B cell (primary cell): ENCODE results near the gene PALLD. TPM values are rescaled to one million over a fixed set of nuclear protein-coding genes. Genes with fewer than 3 reads are reported as not detected.

Source experiments
- ATAC-seq: fragments of 200-7000 bp; cut with Tn5 transposase; one replicate; pipeline ENCODE4 v1.10.0; 2021; ENCODE audit warnings: low read depth, mild to moderate bottlenecking, moderate number of reproducible peaks, moderate library complexity
- CTCF ChIA-PET: fragments of 350-600 bp; sonication (Branson Sonifier 250); formaldehyde crosslinking; loops from one replicate; lab custom pipeline; 2021; ENCODE audit warnings: antibody characterized with exemption, inconsistent platforms; lab: Charles Lee
- POLR2A ChIA-PET: fragments of 350-600 bp; sonication (Branson Sonifier 250); formaldehyde crosslinking; loops from one replicate; lab custom pipeline; 2021; ENCODE audit warnings: antibody characterized with exemption; lab: Charles Lee
- DNase-seq: peaks from one replicate; pipeline ENCODE4 v3.0.0; 2013
- H2AFZ ChIP-seq: 2 replicates; pipeline ENCODE4 v1.6.1; 2012; ENCODE audit warnings: mild to moderate bottlenecking, low read depth, low read length; ENCODE audit not compliant: insufficient read depth, poor library complexity, severe bottlenecking
- H3K27ac ChIP-seq, 2 donors: 1 replicate in 1 of 2; 2 replicates in 1 of 2; pipeline ENCODE4 v1.5.1; 2012 to 2013; ENCODE audit warnings: low read length in 2 of 2, mild to moderate bottlenecking in 2 of 2, moderate library complexity in 1 of 2
- H3K27me3 ChIP-seq, 4 experiments: fragments of 200-600 bp in 1 of 4; sonication (generic) in 1 of 4; replicated peaks in 1 of 4; 1 replicate in 2 of 4; 2 replicates in 2 of 4; pipeline versions ENCODE4 v1.6.1 to v1.7.0; 2013 to 2016; ENCODE audit warnings: low read length in 3 of 4, mild to moderate bottlenecking in 2 of 4, mixed read lengths in 1 of 4, moderate library complexity in 1 of 4; ENCODE audit not compliant: insufficient read depth in 4 of 4, control insufficient read depth in 3 of 4; ENCODE audit errors: control extremely low read depth in 1 of 4
- H3K36me3 ChIP-seq, 2 experiments: replicated peaks in 1 of 2; 1 replicate in 1 of 2; 2 replicates in 1 of 2; pipeline versions ENCODE4 v1.6.1 to v1.7.1; 2013; ENCODE audit warnings: low read length in 1 of 2; ENCODE audit not compliant: insufficient read depth in 2 of 2, control insufficient read depth in 1 of 2; ENCODE audit errors: control extremely low read depth in 1 of 2, extremely low read depth in 1 of 2
- H3K4me1 ChIP-seq, 2 donors: fragments of 200-600 bp in 1 of 2; sonication (generic) in 1 of 2; 1 replicate in 1 of 2; 2 replicates in 1 of 2; pipeline versions ENCODE4 v1.5.1 to v1.6.1; 2013 to 2017; ENCODE audit warnings: low read length in 2 of 2; ENCODE audit not compliant: control insufficient read depth in 2 of 2, insufficient read depth in 2 of 2
- H3K4me2 ChIP-seq: replicated peaks from 2 replicates; pipeline ENCODE3; 2012; ENCODE audit warnings: mild to moderate bottlenecking, low read depth, low read length; ENCODE audit not compliant: poor library complexity, severe bottlenecking
- H3K4me3 ChIP-seq, 5 experiments: fragments of 200-600 bp in 1 of 5; sonication (generic) in 1 of 5; 1 replicate in 3 of 5; 2 replicates in 2 of 5; pipeline versions ENCODE4 v1.5.1 to v1.7.0; 2011 to 2016; ENCODE audit warnings: low read length in 4 of 5, mild to moderate bottlenecking in 4 of 5, low read depth in 2 of 5, control low read depth in 1 of 5, moderate library complexity in 1 of 5; ENCODE audit not compliant: insufficient read depth in 1 of 5; ENCODE audit errors: control extremely low read depth in 1 of 5, extremely low read depth in 1 of 5
- H3K79me2 ChIP-seq: fragments of 200-600 bp; sonication (generic); one replicate; pipeline ENCODE4 v1.6.0; 2016; ENCODE audit warnings: low read length; ENCODE audit not compliant: control insufficient read depth, insufficient read depth
- H3K9ac ChIP-seq: fragments of 200-600 bp; sonication (generic); 2 replicates; pipeline ENCODE4 v1.6.1; 2017; ENCODE audit warnings: mild to moderate bottlenecking, low read length, moderate library complexity
- H3K9me3 ChIP-seq, 3 donors: one replicate each; pipeline versions ENCODE4 v1.6.1 to v1.7.1; 2013; ENCODE audit warnings: low read length in 2 of 3; ENCODE audit not compliant: control insufficient read depth in 2 of 3, insufficient read depth in 1 of 3; ENCODE audit errors: control extremely low read depth in 1 of 3
- H4K20me1 ChIP-seq: 2 replicates; pipeline ENCODE4 v1.6.0; 2012; ENCODE audit warnings: mild to moderate bottlenecking, low read length; ENCODE audit not compliant: insufficient read depth, control insufficient read depth, poor library complexity, severe bottlenecking
- H3K27ac Mint-ChIP-seq: one replicate; pipeline ENCODE4 v1.8.0; 2021; ENCODE audit warnings: mixed read lengths
- H3K27me3 Mint-ChIP-seq: one replicate; pipeline ENCODE4 v1.8.0; 2021; ENCODE audit warnings: mixed read lengths
- H3K4me1 Mint-ChIP-seq: one replicate; pipeline ENCODE4 v1.8.0; 2021; ENCODE audit warnings: mixed read lengths
- H3K4me3 Mint-ChIP-seq: one replicate; pipeline ENCODE4 v1.8.0; 2021; ENCODE audit warnings: mixed read lengths
- H3K9me3 Mint-ChIP-seq: one replicate; pipeline ENCODE4 v1.8.0; 2022; ENCODE audit warnings: mixed read lengths; ENCODE audit not compliant: insufficient read depth
- EZH2 ChIP-seq: IDR thresholded peaks from 2 replicates; pipeline ENCODE4 v1.6.1; 2012; ENCODE audit warnings: borderline replicate concordance, low read depth, mild to moderate bottlenecking, moderate library complexity, low read length; ENCODE audit not compliant: insufficient read depth, poor library complexity, severe bottlenecking
- WGBS: methylation state at CpG from one replicate; pipeline ENCODE4 v1.1.5; 2013; ENCODE audit warnings: missing lambda C conversion rate; ENCODE audit not compliant: insufficient coverage; 5-methylcytosine and 5-hydroxymethylcytosine counted together
- intact Hi-C: fragments of 100-400 bp; cut with micrococcal nuclease; formaldehyde crosslinking; loops from one replicate; pipeline ENCODE4 v1.10.0; 2022
- polyA plus RNA-seq: library from polyadenylated mRNA; depleted of rRNA; stranded (reverse); fragments of >200 nt; gene quantifications from 2 replicates; pipeline ENCODE4 v1.2.3, GENCODE V29; 2012
- total RNA-seq, 2 donors: library from RNA; stranded (reverse); fragments of 120-200 nt in 1 of 2; gene quantifications; 1 replicate in 1 of 2; 2 replicates in 1 of 2; pipeline versions ENCODE4 v1.2.3 to v1.2.4, GENCODE V29; 2013 to 2022
- TF ChIP-seq, protein P1 (sequence below): fragments of 200-600 bp; IDR thresholded peaks from one replicate; pipeline ENCODE4 v1.8.0; 2022; ENCODE audit warnings: antibody characterized with exemption, mild to moderate bottlenecking

PALLD gene
- total and polyA plus RNA-seq, 2 donors (not counting 1 experiment from before 2014, with no cell fraction given) = 0.63 to 0.71 TPM

DNA sequence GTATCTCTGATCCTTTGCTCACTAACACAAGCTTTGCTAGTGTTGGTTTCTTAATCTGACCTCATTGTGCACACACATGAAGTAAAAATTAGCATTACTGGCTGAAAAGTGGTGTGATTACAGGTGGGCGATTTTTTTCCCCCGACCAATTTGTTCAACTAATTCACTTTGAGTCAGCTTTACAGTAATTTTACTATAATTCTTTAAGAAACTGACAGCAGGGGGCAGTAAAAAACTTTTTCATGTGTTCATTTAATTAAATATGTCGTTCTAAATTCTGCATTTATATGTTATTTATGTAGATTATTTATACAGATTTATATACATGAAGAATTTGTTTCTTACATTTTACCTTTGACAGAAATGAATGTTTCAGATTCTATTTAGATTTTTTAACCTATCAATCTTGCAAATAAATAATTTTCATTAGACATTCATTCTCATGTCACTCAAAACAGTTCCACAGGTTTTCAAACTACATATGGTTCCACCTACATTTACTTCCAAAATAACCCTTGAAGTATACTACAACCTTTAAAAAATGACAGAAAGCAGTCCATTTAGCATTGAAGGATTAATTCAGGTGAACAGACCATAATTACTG is 17.5 kb downstream of the PALLD start:
- Histone ChIP-seq H3K4me1 (no peaks in the 10 kb centered on the region), H2AFZ (no peak overlapping the region), H3K27ac (no peak overlapping the region), H3K9me3 (no peaks in the 10 kb centered on the region), H3K4me2 (no peak overlapping the region), H3K27me3 (no peaks in the 10 kb centered on the region), H4K20me1 (no peaks in the 10 kb centered on the region), H3K4me3 (no peak overlapping the region), H3K79me2 (no peaks in the 10 kb centered on the region), H3K9ac (no peak overlapping the region), H3K36me3 (no peaks in the 10 kb centered on the region)
- intact Hi-C loops = loop anchor here (10.0 kb wide), 3 partner anchors 410 to 1050 kb away; no protein-coding TSS in a partner anchor
- no peak overlapping the region for H3K27ac Mint-ChIP-seq
- WGBS = no CpG with 5 or more reads among the region's 3 CpGs
- CTCF ChIA-PET = interaction anchor here (0.7 to 2.4 kb wide), 9 partner anchors 8 to 1052 kb away, joined by 3 to 9 read pairs (median 5); no protein-coding TSS in a partner anchor
- H3K27me3 Mint-ChIP-seq = peaks cover 3% of the 10 kb centered on the region
- DNase-seq (peak; percentile 34), ATAC-seq (no peak)
- POLR2A ChIA-PET = no interaction called here
- no peak for TF ChIP-seq EZH2
- TF ChIP-seq, protein P1, sequence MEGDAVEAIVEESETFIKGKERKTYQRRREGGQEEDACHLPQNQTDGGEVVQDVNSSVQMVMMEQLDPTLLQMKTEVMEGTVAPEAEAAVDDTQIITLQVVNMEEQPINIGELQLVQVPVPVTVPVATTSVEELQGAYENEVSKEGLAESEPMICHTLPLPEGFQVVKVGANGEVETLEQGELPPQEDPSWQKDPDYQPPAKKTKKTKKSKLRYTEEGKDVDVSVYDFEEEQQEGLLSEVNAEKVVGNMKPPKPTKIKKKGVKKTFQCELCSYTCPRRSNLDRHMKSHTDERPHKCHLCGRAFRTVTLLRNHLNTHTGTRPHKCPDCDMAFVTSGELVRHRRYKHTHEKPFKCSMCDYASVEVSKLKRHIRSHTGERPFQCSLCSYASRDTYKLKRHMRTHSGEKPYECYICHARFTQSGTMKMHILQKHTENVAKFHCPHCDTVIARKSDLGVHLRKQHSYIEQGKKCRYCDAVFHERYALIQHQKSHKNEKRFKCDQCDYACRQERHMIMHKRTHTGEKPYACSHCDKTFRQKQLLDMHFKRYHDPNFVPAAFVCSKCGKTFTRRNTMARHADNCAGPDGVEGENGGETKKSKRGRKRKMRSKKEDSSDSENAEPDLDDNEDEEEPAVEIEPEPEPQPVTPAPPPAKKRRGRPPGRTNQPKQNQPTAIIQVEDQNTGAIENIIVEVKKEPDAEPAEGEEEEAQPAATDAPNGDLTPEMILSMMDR = peak; percentile 73
- H3K9me3 Mint-ChIP-seq = no peaks in the 10 kb centered on the region
- H3K4me1 Mint-ChIP-seq = peaks cover 2% of the 10 kb centered on the region
- H3K4me3 Mint-ChIP-seq = no peak overlapping the region
